ENCODE results near the gene ELOVL3. TPM values are rescaled to one million over a fixed set of nuclear protein-coding genes. Genes with fewer than 3 reads are reported as not detected.

ELOVL3 gene
- total and polyA plus RNA-seq, 9 of the 15 experiments (the other 6 are each of a cell fraction or from before 2014, with no cell fraction given): 0.32 to 3.3 (median 0.87) TPM

GRCh38 chr10:102225646-102226541, at the start of gene ELOVL3 (continued):
- TF ChIP-seq, protein P1, sequence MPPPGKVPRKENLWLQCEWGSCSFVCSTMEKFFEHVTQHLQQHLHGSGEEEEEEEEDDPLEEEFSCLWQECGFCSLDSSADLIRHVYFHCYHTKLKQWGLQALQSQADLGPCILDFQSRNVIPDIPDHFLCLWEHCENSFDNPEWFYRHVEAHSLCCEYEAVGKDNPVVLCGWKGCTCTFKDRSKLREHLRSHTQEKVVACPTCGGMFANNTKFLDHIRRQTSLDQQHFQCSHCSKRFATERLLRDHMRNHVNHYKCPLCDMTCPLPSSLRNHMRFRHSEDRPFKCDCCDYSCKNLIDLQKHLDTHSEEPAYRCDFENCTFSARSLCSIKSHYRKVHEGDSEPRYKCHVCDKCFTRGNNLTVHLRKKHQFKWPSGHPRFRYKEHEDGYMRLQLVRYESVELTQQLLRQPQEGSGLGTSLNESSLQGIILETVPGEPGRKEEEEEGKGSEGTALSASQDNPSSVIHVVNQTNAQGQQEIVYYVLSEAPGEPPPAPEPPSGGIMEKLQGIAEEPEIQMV (tag; conservative IDR thresholded peaks at IDR 0.05; ENCODE audit: low read depth): no peak
- TF ChIP-seq BDP1 (IDR thresholded peaks at IDR 0.05; ENCODE audit: insufficient read depth, insufficient read length) (no peak), MXI1 (IDR thresholded peaks at IDR 0.05; ENCODE audit: low read depth, low read length) (no peak), PREB (CRISPR knock-in tag; IDR thresholded peaks at IDR 0.05) (no peak), PHF20 (IDR thresholded peaks at IDR 0.05; ENCODE audit: partially characterized antibody) (peak; percentile 19), IRF1 (CRISPR knock-in tag; IDR thresholded peaks at IDR 0.05; ENCODE audit: borderline replicate concordance) (no peak), EWSR1 (IDR thresholded peaks at IDR 0.05; ENCODE audit: borderline replicate concordance, low read depth, partially characterized antibody) (no peak), ZNF263 (CRISPR knock-in tag; IDR thresholded peaks at IDR 0.05; ENCODE audit: borderline replicate concordance) (no peak), RBM17 (IDR thresholded peaks at IDR 0.05; ENCODE audit: borderline replicate concordance, low read depth, low read length) (no peak), NR3C1 (CRISPR knock-in tag; IDR thresholded peaks at IDR 0.05) (no peak), ZNF551 (CRISPR knock-in tag; IDR thresholded peaks at IDR 0.05) (no peak), ATF7 (IDR thresholded peaks at IDR 0.05) (0 out of 2 replicates have a peak, but pooled peaks have one; percentile 27), ZMIZ1 (IDR thresholded peaks at IDR 0.05; ENCODE audit: low read depth in 2 of 2, low read length in 2 of 2) (no peak), FOXJ2 (tag; IDR thresholded peaks at IDR 0.05) (no peak), NBN (IDR thresholded peaks at IDR 0.05; ENCODE audit: low read depth) (no peak)
- TF ChIP-seq, protein P2, sequence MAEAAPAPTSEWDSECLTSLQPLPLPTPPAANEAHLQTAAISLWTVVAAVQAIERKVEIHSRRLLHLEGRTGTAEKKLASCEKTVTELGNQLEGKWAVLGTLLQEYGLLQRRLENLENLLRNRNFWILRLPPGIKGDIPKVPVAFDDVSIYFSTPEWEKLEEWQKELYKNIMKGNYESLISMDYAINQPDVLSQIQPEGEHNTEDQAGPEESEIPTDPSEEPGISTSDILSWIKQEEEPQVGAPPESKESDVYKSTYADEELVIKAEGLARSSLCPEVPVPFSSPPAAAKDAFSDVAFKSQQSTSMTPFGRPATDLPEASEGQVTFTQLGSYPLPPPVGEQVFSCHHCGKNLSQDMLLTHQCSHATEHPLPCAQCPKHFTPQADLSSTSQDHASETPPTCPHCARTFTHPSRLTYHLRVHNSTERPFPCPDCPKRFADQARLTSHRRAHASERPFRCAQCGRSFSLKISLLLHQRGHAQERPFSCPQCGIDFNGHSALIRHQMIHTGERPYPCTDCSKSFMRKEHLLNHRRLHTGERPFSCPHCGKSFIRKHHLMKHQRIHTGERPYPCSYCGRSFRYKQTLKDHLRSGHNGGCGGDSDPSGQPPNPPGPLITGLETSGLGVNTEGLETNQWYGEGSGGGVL (CRISPR knock-in tag; IDR thresholded peaks at IDR 0.05): no peak

All from K562 (cell line).